GM12873 (cell line): Measurements from ENCODE around the gene NT5C1A.

ENCODE experiments used
- CTCF ChIP-seq: IDR thresholded peaks from 2 replicates; pipeline ENCODE4 v1.5.1; 2012; ENCODE audit warnings: low read depth, mild to moderate bottlenecking, moderate library complexity, low read length, control low read depth; ENCODE audit not compliant: insufficient read depth; ENCODE audit errors: missing control alignments

The NT5C1A gene

DNA sequence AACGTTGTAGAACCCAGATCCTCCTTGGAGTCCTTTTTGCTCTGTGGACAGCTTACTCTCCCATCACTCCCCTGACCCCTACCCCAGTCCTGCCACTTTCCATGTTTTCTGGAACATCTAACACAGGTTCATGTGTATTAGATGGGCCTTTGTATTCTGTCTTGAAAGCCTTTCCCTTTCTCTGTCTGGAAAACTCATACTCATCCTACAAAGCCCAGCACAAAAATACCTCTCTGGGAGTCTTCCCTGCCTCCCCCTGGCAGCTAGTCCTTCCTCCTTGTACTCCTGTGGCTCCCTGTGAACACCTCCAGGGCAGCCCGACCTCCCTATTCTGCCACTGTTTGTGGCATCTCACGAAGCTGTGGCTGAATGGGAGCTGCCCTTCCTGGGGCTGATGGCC, 24.7 kb downstream of the NT5C1A start:
- no peak for TF ChIP-seq CTCF

DNA sequence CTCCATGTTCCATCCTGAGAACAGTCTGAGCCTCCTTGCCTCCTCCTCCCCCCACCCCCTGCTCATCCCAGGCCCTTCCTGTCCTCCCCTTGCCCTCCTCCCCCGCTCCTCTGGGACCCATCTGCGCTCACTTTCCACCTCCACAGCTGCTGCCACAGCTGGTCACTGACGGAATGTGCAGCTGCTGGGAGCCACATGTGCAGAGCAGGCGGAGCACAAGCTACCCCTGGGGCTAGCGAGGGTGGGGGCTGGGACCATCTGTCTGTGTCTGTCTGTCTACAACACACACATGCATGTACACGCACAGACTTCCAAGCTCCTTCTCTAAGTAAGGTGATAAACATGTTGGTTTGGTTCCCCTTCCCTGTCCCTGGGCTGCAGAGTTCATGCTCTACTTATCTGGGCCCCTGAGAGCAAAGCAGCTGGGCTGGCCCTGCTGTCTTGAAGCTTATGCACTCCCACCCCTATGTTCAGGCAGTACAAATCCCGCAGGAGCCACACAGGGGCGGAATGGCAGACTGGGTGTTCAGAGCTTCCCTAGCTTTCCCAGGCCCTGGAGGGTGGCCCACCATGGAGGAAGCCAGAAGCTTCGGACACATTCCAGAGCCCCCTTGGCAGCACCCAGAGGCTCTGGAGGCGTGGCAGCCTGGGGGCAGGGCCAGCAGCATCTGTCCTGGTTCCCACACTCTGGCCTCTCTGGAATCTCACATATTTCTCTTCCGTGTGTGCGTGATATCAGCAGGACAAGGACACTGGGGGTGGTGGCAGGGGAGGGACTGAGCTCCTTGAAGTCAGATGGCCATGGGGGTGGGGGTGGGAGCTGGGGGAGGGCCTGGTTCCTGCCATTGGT, 25.4 kb downstream of the NT5C1A start:
- TF ChIP-seq CTCF: no peak

DNA sequence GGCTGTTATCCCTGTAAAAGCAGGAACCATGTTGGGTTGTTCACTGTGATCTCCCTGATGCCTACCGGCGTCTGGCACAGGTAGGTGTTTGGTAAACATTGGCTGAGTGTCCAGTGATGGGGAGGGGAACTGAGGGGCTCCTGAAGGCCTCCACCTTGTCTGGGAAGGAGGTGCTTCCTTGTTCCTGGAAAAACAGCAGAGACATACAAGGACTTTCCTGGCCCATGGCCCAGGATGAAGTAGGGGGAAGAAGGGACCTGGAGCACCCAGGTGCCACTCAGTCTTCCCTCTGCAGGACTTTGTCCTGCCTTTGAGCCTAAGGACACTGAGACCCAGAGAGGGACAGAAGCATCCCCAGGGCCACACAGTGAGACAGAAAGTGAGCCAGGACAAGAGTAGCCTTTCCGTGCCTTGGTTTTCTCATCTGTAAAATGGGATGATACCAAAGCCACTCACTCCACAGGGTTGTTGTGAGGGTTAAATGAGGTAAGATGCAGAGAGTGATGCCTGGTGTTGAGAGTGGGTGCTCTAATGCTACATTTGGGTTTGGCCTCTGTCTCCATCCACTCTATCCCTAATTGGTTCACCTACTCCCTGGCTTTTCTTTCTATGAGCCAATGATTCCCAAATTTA, 26.4 kb downstream of the NT5C1A start:
- no peak for TF ChIP-seq CTCF

DNA sequence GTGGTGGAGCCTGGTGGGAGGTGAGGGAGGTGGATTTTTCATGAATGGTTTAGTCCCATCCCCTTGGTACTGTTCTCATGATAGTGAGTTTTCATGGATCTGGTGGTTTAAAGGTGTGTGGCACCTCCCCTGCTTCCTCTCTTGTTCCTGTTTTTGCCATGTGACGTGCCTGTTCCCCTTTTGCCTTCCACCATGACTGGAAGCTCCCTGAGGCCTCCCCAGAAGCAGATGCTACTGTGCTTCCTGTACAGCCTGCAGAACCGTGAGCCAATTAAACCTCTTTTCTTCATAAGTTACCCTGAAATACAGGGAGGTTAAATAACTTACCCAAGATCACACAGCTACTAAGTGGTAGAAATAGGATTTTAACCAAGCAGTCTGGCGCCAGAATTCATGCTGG, 28.2 kb downstream of the NT5C1A start:
- no peak for TF ChIP-seq CTCF

- TF ChIP-seq CTCF: no peak
Observed at GRCh38 chr1:39642796-39643195, 29.1 kb downstream of the NT5C1A start.

- TF ChIP-seq CTCF: no peak
Observed at GRCh38 chr1:39640861-39641260, 31.0 kb downstream of the NT5C1A start.

- peak; percentile 21 for TF ChIP-seq CTCF
Observed at GRCh38 chr1:39639305-39640130, 32.4 kb downstream of the NT5C1A start, which contains the start of gene HEYL. Gene HEYL, minus strand, starts transcription at chr1:39639643. Its CDS starts 18 bp downstream, at chr1:39639625.
